A549 (cell line): ENCODE data around the gene CTTN. TPM values are rescaled to one million over a fixed set of nuclear protein-coding genes. Genes with fewer than 3 reads are reported as not detected.

Source experiments
- ATAC-seq, 2 experiments: fragments of 200-7000 bp in 1 of 2; fragments of >200 bp in 1 of 2; cut with Nextera tagmentation in 1 of 2; cut with Tn5 transposase in 1 of 2; 3 replicates each; pipeline versions ENCODE4 v1.8.0 to v1.9.1; 2018 to 2020; ENCODE audit warnings: mild to moderate bottlenecking in 1 of 2, moderate library complexity in 1 of 2
- CTCF ChIA-PET: fragments of 300-600 bp; sonication (Branson Sonifier 250); formaldehyde crosslinking; extraction: SDS; loops from one replicate; lab custom pipeline; 2021; ENCODE audit warnings: antibody characterized with exemption, inconsistent platforms; lab: Yijun Ruan, JAX
- POLR2A ChIA-PET: fragments of 350-600 bp; formaldehyde crosslinking; extraction: SDS; loops from one replicate; lab custom pipeline; 2021; ENCODE audit warnings: antibody characterized with exemption, inconsistent platforms; lab: Yijun Ruan, JAX
- DNase-seq, 2 experiments: peaks; one replicate each; pipeline versions ENCODE4 v3.0.0 to v3.0.0-alpha.2; 2011 to 2016; ENCODE audit warnings: low read depth in 1 of 2, low spot score in 1 of 2
- FAIRE-seq: peaks from 2 replicates; lab custom pipeline; 2011; peaks lifted over from hg19 to GRCh38; lab: Jason Lieb, UNC
- H3K27ac ChIP-seq, 2 experiments: fragments of >200 bp; sonication (Bioruptor Twin); formaldehyde crosslinking; 3 replicates each; pipeline ENCODE4 v1.5.1; 2016 to 2017
- H3K4me1 ChIP-seq: fragments of >200 bp; sonication (Bioruptor Twin); formaldehyde crosslinking; 3 replicates; pipeline ENCODE4 v1.6.1; 2016
- H3K4me2 ChIP-seq: fragments of >200 bp; sonication (Bioruptor Twin); formaldehyde crosslinking; 3 replicates; pipeline ENCODE4 v1.6.1; 2016
- H3K4me3 ChIP-seq: fragments of >200 bp; sonication (Bioruptor Twin); formaldehyde crosslinking; 3 replicates; pipeline ENCODE4 v1.5.1; 2016
- H3K9me3 ChIP-seq: fragments of >200 bp; sonication (Bioruptor Twin); formaldehyde crosslinking; 3 replicates; pipeline ENCODE4 v1.6.1; 2016
- ATOH8 ChIP-seq: fragments of 250-450 bp; sonication (Bioruptor Pico); IDR thresholded peaks from 2 replicates; pipeline ENCODE4 v1.5.0; 2020; ENCODE audit warnings: low read depth, mild to moderate bottlenecking, moderate library complexity
- CEBPB ChIP-seq, 2 experiments: fragments of >200 bp in 1 of 2; sonication (Bioruptor Twin) in 1 of 2; formaldehyde crosslinking in 1 of 2; IDR thresholded peaks; 2 replicates each; pipeline ENCODE4 v1.6.1; 2012 to 2016
- CTCF ChIP-seq: fragments of >200 bp; sonication (Bioruptor Twin); formaldehyde crosslinking; IDR thresholded peaks from 3 replicates; pipeline ENCODE4 v1.5.1; 2016
- E2F6 ChIP-seq: IDR thresholded peaks from 2 replicates; pipeline ENCODE4 v1.6.1; 2012; ENCODE audit warnings: low read depth, borderline replicate concordance
- EHF ChIP-seq: fragments of 250-450 bp; sonication (Bioruptor Pico); IDR thresholded peaks from 2 replicates; pipeline ENCODE4 v1.5.0; 2020; ENCODE audit warnings: mild to moderate bottlenecking
- ELK1 ChIP-seq: fragments of 150-350 bp; IDR thresholded peaks from 2 replicates; pipeline ENCODE4 v1.6.1; 2014; ENCODE audit warnings: low read depth, mild to moderate bottlenecking, low read length
- ESRRA ChIP-seq: fragments of 150-350 bp; IDR thresholded peaks from 2 replicates; pipeline ENCODE4 v1.6.1; 2014; ENCODE audit warnings: mild to moderate bottlenecking, low read length, borderline replicate concordance
- FOSL2 ChIP-seq, 2 experiments: fragments of 450-650 bp in 1 of 2; fragments of >200 bp in 1 of 2; sonication (Bioruptor Twin) in 1 of 2; formaldehyde crosslinking; IDR thresholded peaks; 2 replicates each; pipeline versions ENCODE4 v1.5.0 to v1.6.1; 2016 to 2020; ENCODE audit warnings: mild to moderate bottlenecking in 1 of 2, moderate library complexity in 1 of 2
- HMGXB4 ChIP-seq: fragments of 250-450 bp; sonication (Bioruptor Pico); IDR thresholded peaks from 2 replicates; pipeline ENCODE4 v1.5.0; 2021; ENCODE audit warnings: mild to moderate bottlenecking, moderate library complexity, borderline replicate concordance
- MAFK ChIP-seq: fragments of 450-650 bp; IDR thresholded peaks from 2 replicates; pipeline ENCODE4 v1.6.1; 2014; ENCODE audit not compliant: partially characterized antibody
- NR3C1 ChIP-seq: fragments of >200 bp; sonication (Bioruptor Twin); formaldehyde crosslinking; IDR thresholded peaks from 3 replicates; pipeline ENCODE4 v1.6.1; 2017
- RAD21 ChIP-seq, 2 experiments: fragments of >200 bp in 1 of 2; sonication (Bioruptor Twin) in 1 of 2; formaldehyde crosslinking in 1 of 2; IDR thresholded peaks in 1 of 2; conservative IDR thresholded peaks in 1 of 2; 2 replicates in 1 of 2; 3 replicates in 1 of 2; pipeline ENCODE4 v1.6.1; 2012 to 2018; ENCODE audit warnings: inconsistent platforms in 1 of 2
- RCOR1 ChIP-seq: fragments of 150-350 bp; IDR thresholded peaks from 2 replicates; pipeline ENCODE4 v1.6.1; 2014; ENCODE audit warnings: antibody characterized with exemption, low read length, low read depth
- RNF2 ChIP-seq: fragments of 200-600 bp; sonication (generic); IDR thresholded peaks from 2 replicates; pipeline ENCODE4 v1.6.1; 2016; ENCODE audit warnings: low read depth, mild to moderate bottlenecking, antibody characterized with exemption, moderate library complexity, borderline replicate concordance
- SMC3 ChIP-seq: fragments of >200 bp; sonication (Bioruptor Twin); formaldehyde crosslinking; IDR thresholded peaks from 3 replicates; pipeline ENCODE4 v1.6.1; 2018; ENCODE audit warnings: inconsistent platforms
- ZNF302 ChIP-seq: fragments of 250-450 bp; sonication (Bioruptor Pico); IDR thresholded peaks from 2 replicates; pipeline ENCODE4 v1.9.0; 2021; ENCODE audit warnings: inconsistent platforms, mild to moderate bottlenecking, moderate library complexity
- ZSCAN20 ChIP-seq: fragments of 250-450 bp; sonication (Bioruptor Pico); IDR thresholded peaks from 2 replicates; pipeline ENCODE4 v1.8.0; 2022; ENCODE audit warnings: mild to moderate bottlenecking, moderate library complexity
- WGBS: methylation state at CpG from one replicate; pipeline ENCODE4 v1.1.6; 2017; ENCODE audit errors: missing lambda C conversion rate; 5-methylcytosine and 5-hydroxymethylcytosine counted together
- polyA plus RNA-seq, 4 experiments: library from polyadenylated mRNA; depleted of rRNA in 3 of 4; stranded (reverse); fragments of >200 nt; fragmentation: RNase III in 1 of 4; extraction: RNeasy Plus Mini Kit Qiagen cat#74134 plus additional on column Dnase treatment in 1 of 4; gene quantifications; 2 replicates in 3 of 4; 3 replicates in 1 of 4; pipeline ENCODE4 v1.2.3, GENCODE V29; 2011 to 2017

The CTTN gene
- polyA plus RNA-seq, 2 of the 4 experiments (the other 2 are of a cell fraction) = 140 to 214 TPM

GRCh38 chr11:70468256-70469195 lies 70.2 kb downstream of the CTTN start:
- no peak overlapping the region for H3K4me3 ChIP-seq
- no peak overlapping the region for H3K27ac ChIP-seq
- no peak overlapping the region for H3K4me2 ChIP-seq
- H3K4me1 ChIP-seq = no peaks in the 10 kb centered on the region
- no peaks in the 10 kb centered on the region for H3K9me3 ChIP-seq
- TF ChIP-seq HMGXB4 = no peak
- no peak for FAIRE-seq
- POLR2A ChIA-PET = no interaction called here
- CTCF ChIA-PET = interaction anchor here (0.6 to 3.4 kb wide), 18 partner anchors 9 to 871 kb away, joined by 3 to 22 read pairs (median 3); partner anchors contain the start of gene SHANK2
- WGBS = 80% methylated on average over 19 of the region's 19 CpGs
- no peak for ATAC-seq
- no peak for DNase-seq

- POLR2A ChIA-PET = no interaction called here
Observed at GRCh38 chr11:70470127-70470526, 71.8 kb downstream of the CTTN start.

GRCh38 chr11:70471254-70471653 lies 72.9 kb downstream of the CTTN start:
- no peak overlapping the region for H3K4me3 ChIP-seq
- ChIA-PET POLR2A (no interaction called here), CTCF (interaction anchor here (0.6 to 3.2 kb wide), 8 partner anchors 9 to 1109 kb away, joined by 3 to 10 read pairs (median 4); no protein-coding TSS in a partner anchor)
- no peaks in the 10 kb centered on the region for H3K9me3 ChIP-seq
- 42% methylated on average over 7 of the region's 7 CpGs for WGBS
- H3K4me2 ChIP-seq = no peak overlapping the region
- ATAC-seq (peak; percentile 48 to 80; a peak in 4 of 6 replicates), DNase-seq (peak; percentile 51 to 78), FAIRE-seq (no peak)
- H3K27ac ChIP-seq = no peak overlapping the region
- no peaks in the 10 kb centered on the region for H3K4me1 ChIP-seq
- TF ChIP-seq ZNF302 (CRISPR knock-in tag) (no peak), E2F6 (no peak), ZSCAN20 (CRISPR knock-in tag) (no peak), CTCF (peak; percentile 28; the same call in 2 of the 3 replicates), RAD21 (conservative IDR thresholded peaks at IDR 0.05 in 1 of 2, IDR thresholded peaks at IDR 0.05 in 1 of 2) (peak; percentile 41 to 62; a peak in 3 of 5 replicates), SMC3 (no peak), NR3C1 (no peak), FOSL2 (IDR thresholded peaks at IDR 0.05) (no peak), FOSL2 (CRISPR knock-in tag; IDR thresholded peaks at IDR 0.05) (no peak), ESRRA (no peak), ELK1 (no peak), RNF2 (no peak), ATOH8 (no peak), HMGXB4 (no peak)

More at GRCh38 chr11:70470127-70470526, 71.8 kb downstream of the CTTN start:
- CTCF ChIA-PET = interaction anchor here (0.6 to 3.2 kb wide), 5 partner anchors 10 to 610 kb away, joined by 3 to 10 read pairs (median 3); no protein-coding TSS in a partner anchor
- FAIRE-seq (no peak), DNase-seq (no peak), ATAC-seq (no peak)
- Histone ChIP-seq H3K4me1 (no peaks in the 10 kb centered on the region), H3K4me2 (no peak overlapping the region), H3K9me3 (no peaks in the 10 kb centered on the region), H3K27ac (no peak overlapping the region), H3K4me3 (no peak overlapping the region)
- 92% methylated on average over 6 of the region's 6 CpGs for WGBS
- TF ChIP-seq EHF (CRISPR knock-in tag) (no peak), ESRRA (no peak), ATOH8 (no peak), CEBPB (IDR thresholded peaks at IDR 0.05) (no peak), MAFK (no peak), RCOR1 (no peak)
